HG03066 (cell line): Measurements from ENCODE around the gene PXT1.
"Not testable (repeated sequence)": the region's sequence is repeated elsewhere in the genome, so short reads cannot be mapped to it uniquely, and the experiment has no call there.

Experiments
- ATAC-seq: cut with Tn5 transposase; IDR thresholded peaks from one replicate; pipeline ENCODE4 v1.9.1; 2021; ENCODE audit warnings: low read depth; ENCODE audit not compliant: unreplicated experiment

The PXT1 gene

DNA sequence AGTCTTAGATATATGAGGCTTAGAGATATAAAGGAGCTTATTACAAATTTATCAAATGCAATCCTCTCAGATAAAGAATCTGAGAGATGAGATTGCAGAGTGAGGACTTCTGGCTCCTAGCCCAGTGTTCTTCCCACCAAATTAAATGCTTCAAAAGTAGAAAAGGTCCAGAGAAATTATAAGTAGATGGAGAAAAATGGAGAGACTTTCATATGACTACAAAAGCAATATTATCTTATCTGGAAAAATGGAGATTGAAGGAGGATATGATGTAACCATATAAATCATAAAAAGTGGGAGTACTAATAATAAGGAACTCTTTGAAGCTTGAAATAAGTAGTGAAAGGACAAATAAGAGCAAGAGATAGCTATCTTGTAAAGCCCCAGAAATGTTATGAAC, 3.0 kb upstream of the PXT1 start:
- ATAC-seq = no peak

- no peak for ATAC-seq
These were observed 1.8 kb upstream of the PXT1 start for GRCh38 chr6:36444470-36444869.

DNA sequence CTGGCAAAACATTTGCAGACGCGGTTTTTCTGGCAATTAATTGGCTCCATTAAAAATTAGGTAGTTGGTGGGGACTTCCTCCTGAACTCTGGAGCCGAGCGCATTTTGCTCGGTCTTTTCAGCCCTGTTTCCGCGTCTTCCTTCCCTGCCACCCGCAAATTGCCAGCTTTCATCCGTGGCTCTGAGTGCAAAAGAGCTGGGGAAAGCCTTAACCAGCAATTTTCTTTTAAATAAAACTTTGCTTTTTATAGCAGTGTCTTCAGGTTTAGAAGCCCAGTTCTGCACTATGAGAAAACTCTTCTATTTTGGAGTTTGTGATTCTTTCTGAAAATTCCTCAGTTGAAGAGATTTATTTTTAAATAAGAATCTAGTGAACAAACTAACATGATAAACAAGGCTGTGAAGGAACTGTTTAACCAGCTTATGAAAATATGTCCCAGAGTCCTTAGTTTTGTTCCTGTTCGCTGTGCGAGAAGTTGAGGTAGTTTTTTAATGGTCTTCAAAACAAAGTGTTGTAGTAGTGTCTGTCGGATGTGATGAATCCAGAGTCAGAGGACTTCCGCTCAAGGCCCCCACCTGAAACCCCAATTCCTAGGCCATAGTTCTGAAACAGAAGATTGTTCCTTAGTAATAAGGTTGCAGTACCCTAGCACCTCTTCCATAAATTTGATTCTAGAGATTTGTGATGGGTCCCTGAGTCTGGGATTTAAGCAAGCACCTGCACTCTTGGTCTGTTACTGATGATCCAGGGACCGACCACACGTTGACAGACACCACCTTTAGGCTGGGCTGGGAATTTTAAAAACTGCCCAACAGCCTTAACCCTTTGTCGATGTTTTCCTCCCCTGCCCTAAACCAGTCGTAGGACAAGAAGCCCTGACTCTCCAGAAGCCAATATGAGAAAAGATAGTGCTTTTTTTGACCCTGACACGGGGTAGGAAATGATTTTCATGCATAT, 1.1 kb upstream of the PXT1 start:
- ATAC-seq = no peak

DNA sequence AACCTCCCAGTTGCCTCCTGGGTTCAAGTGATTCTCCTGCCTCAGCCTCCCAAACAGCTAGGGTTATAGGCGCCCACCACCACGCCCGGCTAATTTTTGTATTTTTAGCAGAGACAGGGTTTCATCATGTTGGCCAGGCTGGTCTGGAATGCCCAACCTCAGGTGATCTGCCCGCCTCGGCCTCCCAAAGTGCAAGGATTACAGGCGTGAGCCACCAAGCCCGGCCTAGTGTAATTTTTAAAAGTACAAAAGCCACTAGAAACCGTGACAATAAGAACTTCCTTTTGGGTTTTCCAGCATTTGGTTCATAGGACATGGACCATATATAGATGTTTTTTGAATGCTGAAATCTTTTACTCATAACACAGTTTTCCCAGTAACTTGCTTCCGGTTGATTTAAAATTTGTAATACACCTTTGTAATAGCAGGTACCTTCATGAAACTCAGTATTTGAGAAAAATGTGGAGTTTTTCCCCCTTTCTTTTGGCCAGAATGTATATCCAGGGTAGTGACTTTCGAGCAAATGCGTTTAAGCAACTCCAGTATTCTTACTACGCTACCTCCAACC, 467 bp downstream of the PXT1 start:
- ATAC-seq = no peak

GRCh38 chr6:36441307-36441894, 1.3 kb downstream of the PXT1 start:
- ATAC-seq = no peak

DNA sequence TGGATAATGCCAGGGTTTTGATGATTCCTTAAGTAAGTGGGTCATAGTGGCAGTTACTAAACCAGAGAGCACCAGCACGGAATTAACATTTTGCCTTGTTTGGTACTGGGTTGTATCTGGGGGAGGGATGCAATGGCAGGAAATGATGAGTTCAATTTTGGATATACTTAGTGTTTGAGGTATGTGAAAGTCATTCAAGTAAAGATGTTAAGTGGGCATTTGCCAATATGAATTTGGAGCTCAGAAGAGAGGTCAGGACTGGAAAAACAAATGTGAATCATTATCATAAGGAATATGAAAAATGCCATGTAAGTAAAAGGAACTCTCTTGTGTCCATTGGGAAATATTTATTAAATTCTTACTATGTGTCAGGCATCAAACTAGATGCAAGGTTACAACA, 6.2 kb downstream of the PXT1 start:
- ATAC-seq = no peak

DNA sequence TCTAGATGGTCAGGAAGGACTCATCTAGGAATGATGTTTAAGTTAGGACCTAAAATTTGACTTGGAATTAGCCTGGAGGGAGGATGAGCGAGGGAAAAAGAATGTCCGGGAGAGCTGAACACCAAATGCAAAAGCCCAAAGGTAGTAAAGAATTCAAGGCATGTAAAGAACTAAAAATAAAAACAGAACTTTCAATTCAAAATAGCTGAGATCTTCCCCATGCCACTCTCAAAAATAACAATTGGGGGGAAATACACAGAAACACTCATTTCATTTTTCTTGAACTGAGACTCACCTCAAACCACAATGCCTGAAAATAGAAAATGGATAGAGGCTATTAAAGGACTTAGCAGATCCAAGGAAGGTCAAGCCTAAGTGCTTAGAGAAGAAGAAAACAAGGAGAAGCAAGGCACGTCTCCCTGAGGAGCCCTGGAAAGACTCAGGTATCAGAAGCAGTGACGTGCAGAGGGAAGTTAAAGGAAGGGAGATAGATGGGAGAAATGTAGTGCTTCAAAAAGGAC, 10.4 kb downstream of the PXT1 start:
- no peak for ATAC-seq

- no peak for ATAC-seq
These were observed 11.5 kb downstream of the PXT1 start for GRCh38 chr6:36431197-36431596.

- no peak for ATAC-seq
These were observed 12.3 kb downstream of the PXT1 start for GRCh38 chr6:36430351-36430750.

DNA sequence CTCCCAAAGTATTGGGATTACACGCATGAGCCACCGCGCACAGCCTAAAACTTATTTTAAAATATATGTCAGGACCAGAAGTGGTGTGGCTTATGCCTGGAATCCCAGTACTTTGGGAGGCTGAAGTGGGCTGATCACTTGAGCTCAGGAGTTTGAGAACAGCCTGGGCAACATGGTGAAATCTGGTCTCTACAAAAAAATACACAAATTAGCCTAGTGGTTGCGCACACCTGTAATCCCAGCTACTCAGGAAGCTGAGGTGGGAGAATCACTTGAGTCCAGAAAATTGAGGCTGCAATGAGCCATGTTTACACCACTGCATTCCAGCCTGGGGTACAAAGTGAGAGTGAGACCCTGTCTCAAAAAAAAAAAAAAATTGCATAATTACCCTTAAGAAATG, 13.7 kb downstream of the PXT1 start:
- ATAC-seq = no peak

- no peak for ATAC-seq
These were observed 16.0 kb downstream of the PXT1 start for GRCh38 chr6:36426622-36427021.

DNA sequence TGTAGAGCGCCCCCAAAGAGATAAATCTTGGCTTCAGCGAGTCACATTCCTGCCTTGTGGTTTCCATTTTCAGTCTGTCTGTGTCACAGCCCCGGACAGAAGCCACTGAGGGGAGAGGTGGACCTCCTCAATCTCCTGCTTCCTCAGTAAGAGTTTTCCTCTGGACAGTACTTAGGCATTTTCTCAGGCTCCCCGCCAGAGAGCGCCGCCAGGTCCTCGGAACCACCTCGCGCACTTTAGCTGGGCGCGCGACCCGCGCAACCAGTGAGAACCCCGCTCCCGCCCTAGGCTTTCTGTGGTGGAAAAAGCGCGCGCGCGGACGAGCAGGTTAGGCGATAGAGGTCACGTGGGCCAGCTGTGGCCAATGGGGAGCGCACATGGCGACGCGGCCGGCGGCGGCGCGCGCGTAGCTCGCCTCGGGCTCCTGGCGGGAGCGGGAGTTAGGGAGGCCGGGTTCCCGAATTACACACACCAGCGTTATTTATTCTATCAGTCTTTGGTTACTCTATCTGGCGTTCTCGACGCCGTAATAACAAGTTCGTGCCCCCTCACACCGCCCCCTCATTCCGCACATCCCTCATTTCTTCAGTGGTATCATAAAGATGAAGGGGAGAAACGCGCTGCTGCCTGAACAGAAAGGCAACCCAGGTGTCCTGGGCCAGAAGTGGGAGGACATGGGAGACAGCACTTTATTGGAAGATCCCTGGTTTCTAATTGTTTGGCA, 19.4 kb downstream of the PXT1 start:
- ATAC-seq = peak; percentile 94

- ATAC-seq = no peak
These were observed 19.9 kb downstream of the PXT1 start for GRCh38 chr6:36422714-36423100.

GRCh38 chr6:36419310-36419709, 23.3 kb downstream of the PXT1 start:
- ATAC-seq = no peak

- no peak for ATAC-seq
These were observed 24.1 kb downstream of the PXT1 start for GRCh38 chr6:36418558-36418957.

- ATAC-seq = no peak
These were observed 28.2 kb downstream of the PXT1 start for GRCh38 chr6:36414481-36414880.

DNA sequence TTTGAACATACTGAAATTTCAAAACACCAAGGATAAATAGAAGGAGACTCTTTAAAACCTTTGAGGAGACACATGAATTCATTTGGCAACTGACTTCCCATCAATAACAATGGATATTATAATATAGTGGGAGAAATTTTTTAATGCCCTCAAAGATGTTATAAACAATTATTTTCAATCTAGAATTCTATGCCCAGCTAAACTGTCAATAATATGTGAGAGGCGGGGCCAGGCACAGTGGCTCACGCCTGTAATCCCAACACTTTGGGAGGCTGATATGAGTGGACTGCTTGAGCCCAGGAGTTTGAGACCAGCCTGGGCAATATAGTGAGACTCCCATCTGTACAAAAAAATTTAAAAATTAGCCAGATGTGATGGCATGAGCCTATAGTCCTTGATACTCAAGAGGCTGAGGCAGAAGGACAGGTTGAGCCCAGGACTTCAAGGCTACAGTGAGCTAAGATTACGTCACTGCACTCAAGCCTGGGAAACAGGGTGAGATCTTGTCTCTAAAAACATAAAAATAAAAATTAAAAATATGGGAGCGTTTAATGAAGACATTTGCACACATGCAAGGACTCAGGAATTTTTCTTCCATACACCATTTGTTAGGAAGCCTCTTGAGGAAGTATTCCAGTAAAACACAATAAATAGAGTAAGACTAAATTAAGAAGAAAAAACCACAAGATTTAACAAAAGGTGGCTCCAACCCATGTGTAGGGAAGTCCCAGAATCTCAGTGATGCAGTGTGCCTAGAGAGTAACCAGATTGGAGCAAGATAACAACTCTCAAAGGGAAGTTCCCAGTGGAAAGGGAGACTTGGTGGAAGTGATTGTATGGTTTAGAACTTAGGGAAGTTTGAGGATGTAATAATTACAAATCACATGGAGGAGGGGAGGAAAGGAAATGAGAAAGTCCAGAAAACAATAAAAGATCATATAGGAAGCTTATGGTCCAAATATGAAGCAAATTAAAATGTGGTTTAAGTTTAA, 28.9 kb downstream of the PXT1 start:
- ATAC-seq = no peak

DNA sequence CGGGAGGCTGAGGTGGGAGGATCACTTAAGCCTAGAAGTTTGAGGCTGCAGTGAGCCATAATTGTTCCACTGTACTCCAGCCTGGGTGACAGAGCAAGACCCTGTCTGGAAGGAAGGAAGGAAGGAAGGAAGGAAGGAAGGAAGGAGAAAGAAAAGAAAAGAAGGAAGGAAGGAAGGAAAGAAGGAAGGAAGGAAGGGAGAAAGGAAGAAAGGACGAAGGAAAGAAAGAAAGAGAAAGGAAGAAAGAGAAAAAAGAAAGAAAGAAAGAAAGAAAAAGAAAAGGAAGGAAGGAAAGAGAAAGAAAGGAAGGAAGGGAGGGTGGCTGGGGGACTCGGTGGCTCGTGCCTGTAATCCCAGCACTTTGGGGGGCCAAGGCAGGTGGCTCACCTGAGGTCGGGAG, 32.9 kb downstream of the PXT1 start:
- not testable (repeated sequence) for ATAC-seq

DNA sequence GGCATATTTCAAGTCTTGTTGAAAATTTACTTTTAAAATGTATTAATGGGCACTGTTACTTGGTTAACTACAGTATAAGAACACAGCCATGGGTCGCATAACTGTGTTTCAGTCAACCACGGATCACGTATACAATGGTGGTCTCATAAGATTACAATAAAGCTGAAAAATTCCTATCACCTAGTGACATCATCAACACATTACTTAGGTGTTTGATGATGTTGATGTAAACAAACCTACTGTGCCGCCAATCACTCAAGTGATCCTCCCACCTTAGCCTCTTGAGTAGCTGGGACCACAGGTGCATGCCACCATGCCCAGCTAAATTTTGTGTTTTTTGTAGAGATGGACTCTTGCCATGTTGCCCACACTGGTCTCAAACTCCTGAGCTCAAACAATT, 38.5 kb downstream of the PXT1 start:
- no peak for ATAC-seq

DNA sequence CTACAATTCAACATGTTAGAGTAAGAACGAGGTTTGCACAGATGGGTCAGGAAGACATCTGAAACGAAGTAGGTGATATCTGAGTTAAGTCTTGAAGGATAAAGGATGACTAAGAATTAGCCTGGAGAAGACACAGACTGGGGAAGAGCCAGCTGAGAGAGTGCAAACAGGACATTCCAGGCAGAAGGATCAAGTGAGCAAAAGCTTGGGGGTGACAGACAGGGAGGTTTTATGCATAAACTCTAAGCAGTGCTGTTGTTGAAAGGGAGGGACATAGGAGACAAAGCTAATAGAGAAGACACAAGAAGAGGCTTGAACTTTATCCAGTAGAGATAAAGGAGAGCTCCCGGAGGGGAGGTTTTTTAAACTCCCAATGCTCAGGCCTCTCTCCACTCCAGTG, 40.2 kb downstream of the PXT1 start:
- no peak for ATAC-seq
